ENCODE data around the gene FBXL17. TPM values are rescaled to one million over a fixed set of nuclear protein-coding genes. Genes with fewer than 3 reads are reported as not detected.

FBXL17 gene
- total RNA-seq, 2 donors from 2014 or later, result 14.1 to 22.8 TPM

- H3K4me1 ChIP-seq, result no peaks in the 10 kb centered on the region
- DNase-seq, result no peak
- no peaks in the 10 kb centered on the region for H3K36me3 ChIP-seq
- intact Hi-C loops (cut with DNase I), result no loop called here
- TF ChIP-seq, protein P1, sequence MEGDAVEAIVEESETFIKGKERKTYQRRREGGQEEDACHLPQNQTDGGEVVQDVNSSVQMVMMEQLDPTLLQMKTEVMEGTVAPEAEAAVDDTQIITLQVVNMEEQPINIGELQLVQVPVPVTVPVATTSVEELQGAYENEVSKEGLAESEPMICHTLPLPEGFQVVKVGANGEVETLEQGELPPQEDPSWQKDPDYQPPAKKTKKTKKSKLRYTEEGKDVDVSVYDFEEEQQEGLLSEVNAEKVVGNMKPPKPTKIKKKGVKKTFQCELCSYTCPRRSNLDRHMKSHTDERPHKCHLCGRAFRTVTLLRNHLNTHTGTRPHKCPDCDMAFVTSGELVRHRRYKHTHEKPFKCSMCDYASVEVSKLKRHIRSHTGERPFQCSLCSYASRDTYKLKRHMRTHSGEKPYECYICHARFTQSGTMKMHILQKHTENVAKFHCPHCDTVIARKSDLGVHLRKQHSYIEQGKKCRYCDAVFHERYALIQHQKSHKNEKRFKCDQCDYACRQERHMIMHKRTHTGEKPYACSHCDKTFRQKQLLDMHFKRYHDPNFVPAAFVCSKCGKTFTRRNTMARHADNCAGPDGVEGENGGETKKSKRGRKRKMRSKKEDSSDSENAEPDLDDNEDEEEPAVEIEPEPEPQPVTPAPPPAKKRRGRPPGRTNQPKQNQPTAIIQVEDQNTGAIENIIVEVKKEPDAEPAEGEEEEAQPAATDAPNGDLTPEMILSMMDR (IDR thresholded peaks at IDR 0.05), result no peak
- no peaks in the 10 kb centered on the region for H3K27me3 ChIP-seq
- H3K27ac ChIP-seq, result no peak overlapping the region
- H3K9ac ChIP-seq (ENCODE audit: low read depth in 2 of 2, low read length in 2 of 2), result no peak overlapping the region
- no peak overlapping the region for H3K4me3 ChIP-seq
- no peaks in the 10 kb centered on the region for H3K9me3 ChIP-seq
These were observed 572.5 kb downstream of the FBXL17 start for GRCh38 chr5:107809201-107810034.
